ENCODE data around the gene ACKR2. TPM values are rescaled to one million over a fixed set of nuclear protein-coding genes. Genes with fewer than 3 reads are reported as not detected.

The ACKR2 gene
- total RNA-seq, 1 experiment from 2014 or later: not detected

GRCh38 chr3:42786631-42787030 lies 22.6 kb upstream of the ACKR2 start:
- Histone ChIP-seq H3K23me2 (ENCODE audit: insufficient read length, low read depth, low read length, poor library complexity, severe bottlenecking) (no peaks in the 10 kb centered on the region), H2BK5ac (ENCODE audit: insufficient read length, low read length) (no peak overlapping the region), H4K20me1 (ENCODE audit: control insufficient read depth, insufficient read depth, insufficient read length) (no peaks in the 10 kb centered on the region), H3K79me1 (ENCODE audit: insufficient read depth, low read depth, low read length, poor library complexity, severe bottlenecking) (peaks cover 3% of the 10 kb centered on the region), H2BK15ac (ENCODE audit: low read depth, low read length) (no peak overlapping the region), H2BK12ac (ENCODE audit: insufficient read length, low read depth, low read length) (no peak overlapping the region), H3T11ph (ENCODE audit: low read length) (no peak overlapping the region), H4K5ac (ENCODE audit: insufficient read length, low read depth, low read length) (no peak overlapping the region), H4K91ac (ENCODE audit: insufficient read length, low read depth, low read length) (no peak overlapping the region), H2AFZ (ENCODE audit: low read length) (no peak overlapping the region), H2BK20ac (ENCODE audit: low read depth, low read length, poor library complexity, severe bottlenecking) (no peak overlapping the region), H3K79me2 (ENCODE audit: insufficient read depth, low read length) (no peaks in the 10 kb centered on the region; the same call in 1 of the 2 replicates), H2AK5ac (ENCODE audit: insufficient read length, low read length) (no peak overlapping the region), H3K27me3 (ENCODE audit: insufficient read depth, low read length) (no peaks in the 10 kb centered on the region), H3K27ac (ENCODE audit: insufficient read length, low read depth, low read length) (no peak overlapping the region), H4K8ac (replicated peaks; ENCODE audit: insufficient read length, low read depth, low read length) (no peak overlapping the region), H2BK120ac (ENCODE audit: low read depth, low read length, poor library complexity, severe bottlenecking) (no peak overlapping the region), H3K23ac (ENCODE audit: insufficient read length, low read depth, low read length) (no peak overlapping the region), H3K4me1 (ENCODE audit: insufficient read depth, low read length) (no peaks in the 10 kb centered on the region), H3K18ac (ENCODE audit: insufficient read length, low read depth, low read length) (no peak overlapping the region), H3K4me2 (ENCODE audit: insufficient read depth, insufficient read length, low read length) (no peak overlapping the region), H3K4ac (ENCODE audit: low read depth, low read length) (no peak overlapping the region), H3K56ac (ENCODE audit: insufficient read length, low read depth, low read length) (no peak overlapping the region), H3K9ac (ENCODE audit: extremely low read depth, insufficient read length, low read length) (no peak overlapping the region), H3K9me3 (ENCODE audit: control insufficient read depth, low read depth, low read length) (no peaks in the 10 kb centered on the region), H3K14ac (ENCODE audit: insufficient read depth, low read length) (no peak overlapping the region)
- TF ChIP-seq CTCF (conservative IDR thresholded peaks at IDR 0.05): no peak
- no peaks in the 10 kb centered on the region for H3K9me3 Mint-ChIP-seq
- no peaks in the 10 kb centered on the region for H3K4me1 Mint-ChIP-seq
- H3K27ac Mint-ChIP-seq: no peak overlapping the region; a peak in 1 of 7 replicates
- no CpG with 5 or more reads among the region's 2 CpGs for WGBS (ENCODE audit: extremely low coverage, insufficient read length, low lambda C conversion rate)
- no peak overlapping the region for H3K4me3 Mint-ChIP-seq
- peaks cover 7 to 57% (median 40%) of the 10 kb centered on the region in 3 experiments; a peak in 6 of 7 replicates for H3K36me3 Mint-ChIP-seq (ENCODE audit: insufficient read depth in 1 of 3, low read depth in 3 of 3)
- no peak for DNase-seq
- H3K27me3 Mint-ChIP-seq (ENCODE audit: low read depth): no peaks in the 10 kb centered on the region
